ENCODE data around the gene KLF1. TPM values are rescaled to one million over a fixed set of nuclear protein-coding genes. Genes with fewer than 3 reads are reported as not detected.

The KLF1 gene
- total and polyA plus RNA-seq, 2 of the 13 experiments (the other 11 are each of a cell fraction or from before 2014, with no cell fraction given) = not detected

- TF ChIP-seq SOX5 (CRISPR knock-in tag; IDR thresholded peaks at IDR 0.05; ENCODE audit: borderline replicate concordance) (no peak), PHF5A (CRISPR knock-in tag; IDR thresholded peaks at IDR 0.05; ENCODE audit: low read depth, unreplicated experiment) (no peak), ZNF546 (CRISPR knock-in tag; conservative IDR thresholded peaks at IDR 0.05) (no peak), CREM (IDR thresholded peaks at IDR 0.05) (no peak), CREM (CRISPR knock-in tag; IDR thresholded peaks at IDR 0.05) (no peak), RXRA (CRISPR knock-in tag; IDR thresholded peaks at IDR 0.05) (peak; percentile 45; the same call in 1 of the 2 replicates), ZNF562 (CRISPR knock-in tag; IDR thresholded peaks at IDR 0.05; ENCODE audit: borderline replicate concordance) (no peak), JUN (CRISPR knock-in tag; IDR thresholded peaks at IDR 0.05) (0 out of 2 replicates have a peak, but pooled peaks have one; percentile 36), ATM (IDR thresholded peaks at IDR 0.05; ENCODE audit: borderline replicate concordance) (no peak), NFKBIZ (CRISPR knock-in tag; IDR thresholded peaks at IDR 0.05) (no peak), PREB (CRISPR knock-in tag; IDR thresholded peaks at IDR 0.05) (no peak), PCBP2 (optimal IDR thresholded peaks at IDR 0.05; ENCODE audit: low read depth, low read length, poor library complexity, severe bottlenecking) (no peak), SATB2 (CRISPR knock-in tag; IDR thresholded peaks at IDR 0.05) (no peak), ZNF652 (CRISPR knock-in tag; IDR thresholded peaks at IDR 0.05; ENCODE audit: borderline replicate concordance, low read depth) (no peak), CERS6 (CRISPR knock-in tag; IDR thresholded peaks at IDR 0.05) (no peak), JUND (CRISPR knock-in tag; IDR thresholded peaks at IDR 0.05) (no peak), ZIK1 (CRISPR knock-in tag; IDR thresholded peaks at IDR 0.05; ENCODE audit: borderline replicate concordance, low read depth) (no peak), ZNF501 (CRISPR knock-in tag; IDR thresholded peaks at IDR 0.05) (0 out of 2 replicates have a peak, but pooled peaks have one; percentile 14), SOX6 (IDR thresholded peaks at IDR 0.05) (no peak), SOX6 (CRISPR knock-in tag; IDR thresholded peaks at IDR 0.05) (no peak; the same call in 1 of the 2 replicates), ZBTB38 (CRISPR knock-in tag; IDR thresholded peaks at IDR 0.05) (peak; percentile 65; the same call in 1 of the 2 replicates), HMGXB4 (CRISPR knock-in tag; IDR thresholded peaks at IDR 0.05; ENCODE audit: borderline replicate concordance in 1 of 2, low read depth in 1 of 2) (peak; percentile 85; a peak in 3 of 4 replicates)
- TF ChIP-seq, protein P1, sequence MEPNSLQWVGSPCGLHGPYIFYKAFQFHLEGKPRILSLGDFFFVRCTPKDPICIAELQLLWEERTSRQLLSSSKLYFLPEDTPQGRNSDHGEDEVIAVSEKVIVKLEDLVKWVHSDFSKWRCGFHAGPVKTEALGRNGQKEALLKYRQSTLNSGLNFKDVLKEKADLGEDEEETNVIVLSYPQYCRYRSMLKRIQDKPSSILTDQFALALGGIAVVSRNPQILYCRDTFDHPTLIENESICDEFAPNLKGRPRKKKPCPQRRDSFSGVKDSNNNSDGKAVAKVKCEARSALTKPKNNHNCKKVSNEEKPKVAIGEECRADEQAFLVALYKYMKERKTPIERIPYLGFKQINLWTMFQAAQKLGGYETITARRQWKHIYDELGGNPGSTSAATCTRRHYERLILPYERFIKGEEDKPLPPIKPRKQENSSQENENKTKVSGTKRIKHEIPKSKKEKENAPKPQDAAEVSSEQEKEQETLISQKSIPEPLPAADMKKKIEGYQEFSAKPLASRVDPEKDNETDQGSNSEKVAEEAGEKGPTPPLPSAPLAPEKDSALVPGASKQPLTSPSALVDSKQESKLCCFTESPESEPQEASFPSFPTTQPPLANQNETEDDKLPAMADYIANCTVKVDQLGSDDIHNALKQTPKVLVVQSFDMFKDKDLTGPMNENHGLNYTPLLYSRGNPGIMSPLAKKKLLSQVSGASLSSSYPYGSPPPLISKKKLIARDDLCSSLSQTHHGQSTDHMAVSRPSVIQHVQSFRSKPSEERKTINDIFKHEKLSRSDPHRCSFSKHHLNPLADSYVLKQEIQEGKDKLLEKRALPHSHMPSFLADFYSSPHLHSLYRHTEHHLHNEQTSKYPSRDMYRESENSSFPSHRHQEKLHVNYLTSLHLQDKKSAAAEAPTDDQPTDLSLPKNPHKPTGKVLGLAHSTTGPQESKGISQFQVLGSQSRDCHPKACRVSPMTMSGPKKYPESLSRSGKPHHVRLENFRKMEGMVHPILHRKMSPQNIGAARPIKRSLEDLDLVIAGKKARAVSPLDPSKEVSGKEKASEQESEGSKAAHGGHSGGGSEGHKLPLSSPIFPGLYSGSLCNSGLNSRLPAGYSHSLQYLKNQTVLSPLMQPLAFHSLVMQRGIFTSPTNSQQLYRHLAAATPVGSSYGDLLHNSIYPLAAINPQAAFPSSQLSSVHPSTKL (CRISPR knock-in tag; IDR thresholded peaks at IDR 0.05) = no peak
Observed at GRCh38 chr19:12847159-12848139, 39.6 kb downstream of the KLF1 start (continued).
